ENCODE measurements around the gene TPM4. TPM values are rescaled to one million over a fixed set of nuclear protein-coding genes. Genes with fewer than 3 reads are reported as not detected.

Gene TPM4
- polyA plus RNA-seq, 4 donors = 135 to 238 (median 159) TPM

Other genes starting within 250 kb of the TPM4 start
- gene CYP4F2, start 178.4 kb upstream of the TPM4 start, polyA plus RNA-seq = 100 to 1,000 TPM in 1 of 4 donors, 10 to 100 TPM in 1, 1 to 10 TPM in 2; 3.8 to 135 (median 26.3) TPM
- 10 to 100 TPM in 2 of 4 donors, under 1 TPM in 2; 0.33 to 14.5 (median 6.6) TPM for gene CYP4F11, start 142.0 kb upstream of the TPM4 start, polyA plus RNA-seq
- not detected for gene OR10H4, start 127.5 kb upstream of the TPM4 start, polyA plus RNA-seq
- 100 to 1,000 TPM in 1 of 4 donors, 10 to 100 TPM in 3; 58.0 to 107 (median 80.8) TPM for gene RAB8A, start 35.4 kb downstream of the TPM4 start, polyA plus RNA-seq
- gene HSH2D, start 67.2 kb downstream of the TPM4 start, polyA plus RNA-seq = 10 to 100 TPM; 14.8 to 31.3 (median 21.0) TPM
- gene CIB3, start 97.0 kb downstream of the TPM4 start, polyA plus RNA-seq = not detected
- 100 to 1,000 TPM in 3 of 4 donors, 10 to 100 TPM in 1; 82.3 to 205 (median 151) TPM for gene FAM32A, start 108.9 kb downstream of the TPM4 start, polyA plus RNA-seq
- gene AP1M1, start 121.4 kb downstream of the TPM4 start, polyA plus RNA-seq = 10 to 100 TPM; 29.7 to 97.8 (median 58.0) TPM
- gene KLF2, start 248.3 kb downstream of the TPM4 start, polyA plus RNA-seq = 10 to 100 TPM in 1 of 4 donors, 1 to 10 TPM in 3; 1.1 to 25.4 (median 6.5) TPM

Measured in small intestine (tissue), 4 donors.